Large intestine (tissue), 3 donors: Measurements from ENCODE around the gene LTBP1. TPM values are rescaled to one million over a fixed set of nuclear protein-coding genes. Genes with fewer than 3 reads are reported as not detected.
"Not testable (repeated sequence)": the region's sequence is repeated elsewhere in the genome, so short reads cannot be mapped to it uniquely, and the experiment has no call there.

Experiments used
- DNase-seq, 2 donors: peaks; one replicate each; pipeline versions ENCODE4 v3.0.0 to v3.0.0-alpha.2; 2013
- H3K27ac ChIP-seq: one replicate; pipeline ENCODE4 v1.5.1; 2013; ENCODE audit warnings: low read length
- H3K27me3 ChIP-seq: 2 replicates; pipeline ENCODE4 v1.6.1; 2013; ENCODE audit warnings: low read length; ENCODE audit not compliant: control insufficient read depth, insufficient read depth
- H3K36me3 ChIP-seq: 2 replicates; pipeline ENCODE4 v1.6.1; 2013; ENCODE audit warnings: low read length; ENCODE audit not compliant: control insufficient read depth, insufficient read depth
- H3K4me1 ChIP-seq: one replicate; pipeline ENCODE4 v1.6.1; 2013; ENCODE audit warnings: low read length; ENCODE audit not compliant: control insufficient read depth, insufficient read depth
- H3K4me3 ChIP-seq: one replicate; pipeline ENCODE4 v1.5.1; 2013; ENCODE audit warnings: low read length
- H3K9me3 ChIP-seq: one replicate; pipeline ENCODE4 v1.6.1; 2013; ENCODE audit warnings: mild to moderate bottlenecking, low read depth, low read length, moderate library complexity; ENCODE audit not compliant: control insufficient read depth
- WGBS: methylation state at CpG from one replicate; pipeline ENCODE4 v1.1.5; 2013; ENCODE audit warnings: low lambda C conversion rate; ENCODE audit not compliant: insufficient coverage; 5-methylcytosine and 5-hydroxymethylcytosine counted together
- polyA plus RNA-seq: library from polyadenylated mRNA; unstranded; fragments of 120-200 nt; gene quantifications from one replicate; pipeline ENCODE4 v1.2.1, GENCODE V29; 2013

The LTBP1 gene
- polyA plus RNA-seq, 1 donor: 22.9 TPM

GRCh38 chr2:32915694-32916093 is 31.1 kb upstream of the LTBP1 start:
- Histone ChIP-seq H3K4me1 (no peaks in the 10 kb centered on the region), H3K27me3 (no peaks in the 10 kb centered on the region), H3K27ac (no peak overlapping the region), H3K36me3 (no peaks in the 10 kb centered on the region), H3K9me3 (no peaks in the 10 kb centered on the region), H3K4me3 (no peak overlapping the region)
- WGBS: 100% methylated on average over 1 of the region's 1 CpG
- DNase-seq: no peak

GRCh38 chr2:32918774-32919173 is 28.0 kb upstream of the LTBP1 start:
- no peak overlapping the region for H3K27ac ChIP-seq
- H3K27me3 ChIP-seq: no peaks in the 10 kb centered on the region
- DNase-seq: no peak
- H3K4me1 ChIP-seq: no peaks in the 10 kb centered on the region
- no peaks in the 10 kb centered on the region for H3K36me3 ChIP-seq
- WGBS: 83% methylated on average over 5 of the region's 6 CpGs
- no peak overlapping the region for H3K4me3 ChIP-seq
- H3K9me3 ChIP-seq: no peaks in the 10 kb centered on the region

GRCh38 chr2:32919901-32920300 is 26.9 kb upstream of the LTBP1 start:
- not testable (repeated sequence) for H3K4me3 ChIP-seq, H3K4me1 ChIP-seq, H3K9me3 ChIP-seq, DNase-seq, H3K27ac ChIP-seq, H3K36me3 ChIP-seq, H3K27me3 ChIP-seq
- no CpG with 5 or more reads among the region's 6 CpGs for WGBS

- DNase-seq, H3K9me3 ChIP-seq: not testable (repeated sequence)
- WGBS: no CpG with 5 or more reads among the region's 5 CpGs
These were observed 25.3 kb upstream of the LTBP1 start for GRCh38 chr2:32921486-32921885.

DNA sequence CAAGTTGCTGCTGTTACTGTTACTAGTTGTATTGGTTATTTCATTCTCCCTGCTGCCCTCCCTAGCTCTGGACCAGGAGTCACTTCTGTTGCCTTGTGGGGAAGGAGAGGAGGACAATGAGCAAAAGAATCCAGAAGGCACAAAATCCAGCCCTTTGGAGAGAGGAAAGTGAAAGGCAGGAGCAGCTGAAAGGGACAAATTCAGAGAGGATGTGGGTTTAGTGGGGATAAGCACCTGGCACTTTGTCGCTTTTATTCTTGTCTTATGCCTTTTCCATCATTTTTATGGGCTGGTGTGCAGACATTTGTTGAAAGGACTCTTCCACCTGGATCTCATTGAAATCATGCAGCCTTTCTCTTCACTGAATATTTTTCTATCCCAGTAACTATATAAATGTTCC is 24.3 kb upstream of the LTBP1 start:
- WGBS: no CpG with 5 or more reads among the region's 1 CpG
- peaks cover 4% of the 10 kb centered on the region for H3K27me3 ChIP-seq
- H3K4me3 ChIP-seq: no peak overlapping the region
- DNase-seq: no peak
- H3K36me3 ChIP-seq: no peaks in the 10 kb centered on the region
- no peak overlapping the region for H3K27ac ChIP-seq
- no peaks in the 10 kb centered on the region for H3K4me1 ChIP-seq
- H3K9me3 ChIP-seq: no peaks in the 10 kb centered on the region

More at GRCh38 chr2:32921486-32921885, 25.3 kb upstream of the LTBP1 start:
- H3K4me1 ChIP-seq, H3K36me3 ChIP-seq, H3K4me3 ChIP-seq, H3K27ac ChIP-seq, H3K27me3 ChIP-seq: not testable (repeated sequence)

GRCh38 chr2:32923109-32923508 is 23.6 kb upstream of the LTBP1 start:
- Histone ChIP-seq H3K4me1 (no peaks in the 10 kb centered on the region), H3K36me3 (no peaks in the 10 kb centered on the region), H3K9me3 (no peaks in the 10 kb centered on the region), H3K4me3 (no peak overlapping the region), H3K27me3 (peaks cover 4% of the 10 kb centered on the region), H3K27ac (no peak overlapping the region)
- WGBS: no CpG with 5 or more reads among the region's 2 CpGs
- DNase-seq: no peak

DNA sequence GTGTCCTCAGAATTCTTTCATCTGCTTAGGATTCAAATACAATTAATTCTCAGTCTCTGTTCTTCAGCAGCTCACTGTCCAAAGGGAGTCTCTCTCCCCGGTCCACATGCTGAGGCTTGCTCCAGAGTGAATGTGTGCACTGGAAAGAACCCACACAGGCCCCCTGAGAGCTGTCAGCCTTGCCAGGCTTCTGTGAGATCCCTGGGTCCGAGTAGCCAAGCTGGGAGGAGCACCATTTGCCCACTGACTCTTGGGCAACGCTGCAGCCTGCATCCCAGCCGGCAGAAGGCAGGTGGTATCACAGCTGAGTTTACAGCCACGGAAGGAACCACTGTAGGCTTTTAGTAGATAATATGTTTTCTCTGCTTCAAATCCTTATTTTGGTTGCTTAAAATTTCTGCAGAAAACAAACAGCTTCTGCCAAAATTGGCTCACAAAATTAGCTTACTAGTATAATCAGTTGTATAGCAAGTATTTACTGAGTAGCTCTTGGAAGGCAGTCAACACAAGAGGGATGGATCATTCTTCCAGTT is 21.4 kb upstream of the LTBP1 start:
- Histone ChIP-seq H3K4me3 (no peak overlapping the region), H3K4me1 (no peaks in the 10 kb centered on the region), H3K27me3 (peaks cover 4% of the 10 kb centered on the region), H3K27ac (no peak overlapping the region), H3K9me3 (no peaks in the 10 kb centered on the region), H3K36me3 (no peaks in the 10 kb centered on the region)
- no CpG with 5 or more reads among the region's 5 CpGs for WGBS
- DNase-seq: peak in 1 of 2 donors; percentile 9

- DNase-seq: no peak
- 83% methylated on average over 1 of the region's 6 CpGs for WGBS
- Histone ChIP-seq H3K4me3 (no peak overlapping the region), H3K36me3 (no peaks in the 10 kb centered on the region), H3K4me1 (no peaks in the 10 kb centered on the region), H3K9me3 (no peaks in the 10 kb centered on the region), H3K27ac (no peak overlapping the region), H3K27me3 (peaks cover 4% of the 10 kb centered on the region)
These were observed 20.6 kb upstream of the LTBP1 start for GRCh38 chr2:32925976-32926707.

DNA sequence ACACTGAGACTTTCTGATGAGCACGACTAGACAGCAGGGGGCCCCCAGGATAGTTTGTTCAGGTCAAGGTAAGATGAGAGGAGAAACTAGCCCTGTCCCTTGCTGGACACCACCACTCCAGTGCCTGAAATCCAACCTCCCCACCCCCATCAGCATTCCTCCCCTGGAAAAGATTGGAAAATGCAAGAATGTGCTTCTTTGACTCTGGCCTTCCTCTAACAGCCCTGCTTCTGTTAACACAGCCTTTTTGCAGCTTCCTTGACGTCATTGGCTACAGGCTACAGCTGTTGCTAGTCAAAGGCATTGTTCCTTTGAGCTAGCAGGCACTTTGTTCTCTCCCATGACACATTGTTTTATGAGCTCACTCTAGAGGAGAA is 20.1 kb upstream of the LTBP1 start:
- WGBS: no CpG with 5 or more reads among the region's 2 CpGs
- peaks cover 4% of the 10 kb centered on the region for H3K27me3 ChIP-seq

GRCh38 chr2:32930436-32930835 is 16.3 kb upstream of the LTBP1 start:
- H3K4me1 ChIP-seq: no peaks in the 10 kb centered on the region
- no peak overlapping the region for H3K27ac ChIP-seq
- no peaks in the 10 kb centered on the region for H3K9me3 ChIP-seq
- no CpG with 5 or more reads among the region's 5 CpGs for WGBS
- no peaks in the 10 kb centered on the region for H3K36me3 ChIP-seq
- no peak for DNase-seq
- H3K4me3 ChIP-seq: no peak overlapping the region
- H3K27me3 ChIP-seq: peaks cover 4% of the 10 kb centered on the region

More for the DNA sequence above, 20.1 kb upstream of the LTBP1 start:
- Histone ChIP-seq H3K4me3 (no peak overlapping the region), H3K9me3 (no peaks in the 10 kb centered on the region), H3K27ac (no peak overlapping the region), H3K36me3 (no peaks in the 10 kb centered on the region), H3K4me1 (no peaks in the 10 kb centered on the region)
- peak; percentile 11 to 18 for DNase-seq

DNA sequence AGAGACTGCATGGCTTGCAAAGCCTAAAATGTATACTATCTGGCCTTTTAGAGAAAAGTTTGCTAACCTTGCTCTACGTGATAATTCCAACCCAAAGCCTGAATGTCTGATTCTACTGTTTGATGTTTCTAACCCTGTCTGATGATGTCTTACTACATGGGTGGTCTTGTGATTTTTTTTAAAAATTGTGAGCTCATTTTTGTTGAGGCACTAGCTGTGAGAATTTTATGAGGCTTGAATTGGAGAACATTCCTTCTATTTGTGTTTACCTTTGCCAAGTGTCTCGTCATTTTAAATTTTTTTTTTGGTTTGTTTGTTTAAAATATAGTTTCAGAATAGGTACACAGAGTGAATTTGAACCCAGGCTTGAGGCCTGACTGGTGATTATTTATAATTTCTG is 15.2 kb upstream of the LTBP1 start:
- DNase-seq: no peak
- H3K4me1 ChIP-seq: no peaks in the 10 kb centered on the region
- H3K27ac ChIP-seq: no peak overlapping the region
- H3K27me3 ChIP-seq: peaks cover 6% of the 10 kb centered on the region
- WGBS: 80% methylated on average over 1 of the region's 2 CpGs
- H3K4me3 ChIP-seq: no peak overlapping the region
- H3K9me3 ChIP-seq: no peaks in the 10 kb centered on the region
- no peaks in the 10 kb centered on the region for H3K36me3 ChIP-seq
